SK-N-SH (cell line): ENCODE results near the gene SLC17A7. TPM values are rescaled to one million over a fixed set of nuclear protein-coding genes. Genes with fewer than 3 reads are reported as not detected.

Source experiments
- CTCF ChIA-PET: fragments of 300-600, 350-600 bp; formaldehyde crosslinking; extraction: SDS; loops from one replicate; lab custom pipeline; 2021; lab: Yijun Ruan, JAX
- POLR2A ChIA-PET: fragments of 350-600 bp; sonication (Branson Sonifier 250); formaldehyde crosslinking; extraction: SDS; loops from one replicate; lab custom pipeline; 2020; ENCODE audit warnings: antibody characterized with exemption, inconsistent platforms; lab: Yijun Ruan, JAX
- DNase-seq: peaks from one replicate; pipeline ENCODE4 v3.0.0; 2012
- H2AFZ ChIP-seq: fragments of 200-600 bp; sonication (generic); 2 replicates; pipeline ENCODE4 v1.8.1; 2016; ENCODE audit warnings: antibody characterized with exemption, mild to moderate bottlenecking, low read depth
- H3F3A ChIP-seq: fragments of 200-600 bp; sonication (generic); replicated peaks from 2 replicates; pipeline ENCODE3; 2016; ENCODE audit warnings: antibody characterized with exemption, mild to moderate bottlenecking; ENCODE audit not compliant: insufficient read depth
- H3K27ac ChIP-seq, 2 experiments: fragments of 200-500 bp in 1 of 2; fragments of 200-600 bp in 1 of 2; sonication (Bioruptor generic) in 1 of 2; sonication (generic), shearing (Covaris generic) in 1 of 2; 2 replicates each; pipeline versions ENCODE4 v1.5.1 to v1.6.1; 2014 to 2016; ENCODE audit warnings: low read depth in 2 of 2, inconsistent platforms in 1 of 2, low read length in 1 of 2, mild to moderate bottlenecking in 1 of 2, mixed read lengths in 1 of 2
- H3K27me3 ChIP-seq: fragments of 200-600 bp; sonication (generic), shearing (Covaris generic); 2 replicates; pipeline ENCODE4 v1.6.1; 2016; ENCODE audit warnings: mixed run types; ENCODE audit not compliant: insufficient read depth
- H3K36me3 ChIP-seq, 2 experiments: fragments of 200-500 bp in 1 of 2; fragments of 200-600 bp in 1 of 2; sonication (Bioruptor generic) in 1 of 2; sonication (generic) in 1 of 2; replicated peaks in 1 of 2; 2 replicates each; pipeline versions ENCODE3 to v1.5.1; 2014 to 2016; ENCODE audit warnings: low read length in 1 of 2, mild to moderate bottlenecking in 1 of 2; ENCODE audit not compliant: insufficient read depth in 2 of 2, control insufficient read depth in 1 of 2
- H3K4me1 ChIP-seq, 2 experiments: fragments of 200-500 bp in 1 of 2; fragments of 200-600 bp in 1 of 2; sonication (Bioruptor generic) in 1 of 2; sonication (generic), shearing (Covaris generic) in 1 of 2; 2 replicates each; pipeline versions ENCODE4 v1.5.1 to v1.6.1; 2014 to 2016; ENCODE audit warnings: low read depth in 1 of 2, low read length in 1 of 2, mixed run types in 1 of 2; ENCODE audit not compliant: insufficient read depth in 2 of 2, control insufficient read depth in 1 of 2
- H3K4me2 ChIP-seq: fragments of 200-600 bp; sonication (generic), shearing (Covaris generic); 2 replicates; pipeline ENCODE4 v1.6.1; 2017; ENCODE audit warnings: mixed run types
- H3K4me3 ChIP-seq, 2 experiments: fragments of 200-500 bp in 1 of 2; fragments of 200-600 bp in 1 of 2; sonication (Bioruptor generic) in 1 of 2; sonication (generic), shearing (Covaris generic) in 1 of 2; 2 replicates each; pipeline versions ENCODE4 v1.5.1 to v1.8.1; 2014 to 2016; ENCODE audit warnings: low read depth in 2 of 2, inconsistent platforms in 1 of 2, low read length in 1 of 2, mild to moderate bottlenecking in 1 of 2, mixed read lengths in 1 of 2, moderate library complexity in 1 of 2
- H3K79me2 ChIP-seq: fragments of 200-600 bp; sonication (generic); 2 replicates; pipeline ENCODE4 v1.8.1; 2017; ENCODE audit warnings: mild to moderate bottlenecking; ENCODE audit not compliant: insufficient read depth
- H3K9ac ChIP-seq: fragments of 200-600 bp; sonication (generic); 2 replicates; pipeline ENCODE4 v1.6.1; 2017; ENCODE audit warnings: mixed run types
- H3K9me2 ChIP-seq: fragments of 200-600 bp; sonication (generic); 2 replicates; pipeline ENCODE4 v1.6.1; 2017; ENCODE audit warnings: mixed run types
- H3K9me3 ChIP-seq: fragments of 200-600 bp; sonication (generic); 2 replicates; pipeline ENCODE4 v1.6.1; 2017; ENCODE audit warnings: mixed run types, mild to moderate bottlenecking, moderate library complexity
- H4K20me1 ChIP-seq: fragments of 200-600 bp; sonication (generic); 2 replicates; pipeline ENCODE4 v1.6.1; 2017; ENCODE audit warnings: mild to moderate bottlenecking, mixed run types; ENCODE audit not compliant: insufficient read depth
- CHD2 ChIP-seq: fragments of 150-350 bp; IDR thresholded peaks from 2 replicates; pipeline ENCODE4 v1.6.1; 2018; ENCODE audit warnings: low read length; ENCODE audit not compliant: partially characterized antibody
- ELF1 ChIP-seq: IDR thresholded peaks from 2 replicates; pipeline ENCODE4 v1.4.0; 2012
- EP300 ChIP-seq, 2 experiments: IDR thresholded peaks; 2 replicates each; pipeline versions ENCODE4 v1.4.0 to v1.6.1; 2012; ENCODE audit warnings: borderline replicate concordance in 1 of 2, low read depth in 1 of 2, low read length in 1 of 2
- FOSL2 ChIP-seq: IDR thresholded peaks from 2 replicates; pipeline ENCODE4 v1.4.0; 2012; ENCODE audit warnings: low read depth, mild to moderate bottlenecking, moderate library complexity, borderline replicate concordance
- GATA2 ChIP-seq: sonication (generic); formaldehyde crosslinking; IDR thresholded peaks from 2 replicates; pipeline ENCODE4 v1.5.0; 2020; ENCODE audit warnings: mild to moderate bottlenecking, missing genetic modification reagents
- JUND ChIP-seq: IDR thresholded peaks from 2 replicates; pipeline ENCODE4 v1.4.0; 2012
- MAX ChIP-seq: IDR thresholded peaks from 2 replicates; pipeline ENCODE4 v1.4.0; 2012; ENCODE audit warnings: low read depth
- NFIC ChIP-seq: IDR thresholded peaks from 2 replicates; pipeline ENCODE4 v1.4.0; 2012; ENCODE audit warnings: borderline replicate concordance
- POLR2AphosphoS5 ChIP-seq: IDR thresholded peaks from 2 replicates; pipeline ENCODE4 v1.6.1; 2012; ENCODE audit warnings: low read depth, low read length
- RAD21 ChIP-seq: IDR thresholded peaks from 2 replicates; pipeline ENCODE4 v1.6.1; 2012; ENCODE audit warnings: mild to moderate bottlenecking, low read length
- RCOR1 ChIP-seq: fragments of 150-350 bp; IDR thresholded peaks from 2 replicates; pipeline ENCODE4 v1.6.1; 2017; ENCODE audit warnings: antibody characterized with exemption, low read length
- RFX5 ChIP-seq: IDR thresholded peaks from 2 replicates; pipeline ENCODE4 v1.6.1; 2012; ENCODE audit warnings: mild to moderate bottlenecking, improper control_type of control experiment, low read length
- SMC3 ChIP-seq: IDR thresholded peaks from 2 replicates; pipeline ENCODE4 v1.6.1; 2012; ENCODE audit warnings: low read depth, low read length, improper control_type of control experiment
- TAF1 ChIP-seq: IDR thresholded peaks from 2 replicates; pipeline ENCODE4 v1.6.1; 2012; ENCODE audit warnings: low read depth, mild to moderate bottlenecking, low read length, moderate library complexity, borderline replicate concordance
- TCF12 ChIP-seq: IDR thresholded peaks from 2 replicates; pipeline ENCODE4 v1.4.0; 2012
- ZBTB33 ChIP-seq: IDR thresholded peaks from 2 replicates; pipeline ENCODE4 v1.4.0; 2012; ENCODE audit warnings: low read depth, borderline replicate concordance
- WGBS: methylation state at CpG from one replicate; pipeline ENCODE4 v1.1.6; 2017; ENCODE audit warnings: low lambda C conversion rate; 5-methylcytosine and 5-hydroxymethylcytosine counted together
- polyA plus RNA-seq, 3 experiments: library from polyadenylated mRNA; depleted of rRNA; stranded (reverse); fragments of >200 nt; gene quantifications; 2 replicates each; pipeline ENCODE4 v1.2.3, GENCODE V29; 2012
- TF ChIP-seq, protein P1 (sequence below): fragments of 150-350 bp; IDR thresholded peaks from 2 replicates; pipeline ENCODE4 v1.6.1; 2017; ENCODE audit warnings: antibody characterized with exemption, low read length, low read depth, borderline replicate concordance
- TF ChIP-seq, protein P2 (sequence below): IDR thresholded peaks from 2 replicates; pipeline ENCODE4 v1.4.0; 2012; ENCODE audit warnings: low read depth, borderline replicate concordance
- TF ChIP-seq, protein P3 (sequence below): fragments of 200-600 bp; sonication (generic); IDR thresholded peaks from 2 replicates; pipeline ENCODE4 v1.6.1; 2017; ENCODE audit warnings: antibody characterized with exemption, mild to moderate bottlenecking, moderate library complexity
- TF ChIP-seq, protein P4 (sequence below): IDR thresholded peaks from 2 replicates; pipeline ENCODE4 v1.6.1; 2012; ENCODE audit warnings: mild to moderate bottlenecking, low read depth, low read length, moderate library complexity

Gene SLC17A7
- polyA plus RNA-seq, 1 of the 3 experiments (the other 2 are of a cell fraction) = 0.59 TPM

GRCh38 chr19:49432141-49433073 is 8.9 kb downstream of the SLC17A7 start:
- Histone ChIP-seq H3K27ac (no peak overlapping the region), H3K79me2 (no peaks in the 10 kb centered on the region), H3K4me1 (peaks cover 0 to 13% of the 10 kb centered on the region in 2 experiments; a peak in 1 of 4 replicates), H2AFZ (no peak overlapping the region), H3K36me3 (no peaks in the 10 kb centered on the region), H3K9me2 (no peaks in the 10 kb centered on the region), H3K9me3 (no peaks in the 10 kb centered on the region), H3K4me3 (no peak overlapping the region), H3K9ac (no peak overlapping the region), H3K27me3 (peaks cover 95% of the 10 kb centered on the region), H3F3A (peaks cover 9% of the 10 kb centered on the region), H3K4me2 (no peak overlapping the region), H4K20me1 (no peaks in the 10 kb centered on the region)
- no peak for DNase-seq
- no peak for TF ChIP-seq CHD2
- TF ChIP-seq POLR2AphosphoS5 = no peak
- TF ChIP-seq NFIC = no peak
- TF ChIP-seq, protein P1, sequence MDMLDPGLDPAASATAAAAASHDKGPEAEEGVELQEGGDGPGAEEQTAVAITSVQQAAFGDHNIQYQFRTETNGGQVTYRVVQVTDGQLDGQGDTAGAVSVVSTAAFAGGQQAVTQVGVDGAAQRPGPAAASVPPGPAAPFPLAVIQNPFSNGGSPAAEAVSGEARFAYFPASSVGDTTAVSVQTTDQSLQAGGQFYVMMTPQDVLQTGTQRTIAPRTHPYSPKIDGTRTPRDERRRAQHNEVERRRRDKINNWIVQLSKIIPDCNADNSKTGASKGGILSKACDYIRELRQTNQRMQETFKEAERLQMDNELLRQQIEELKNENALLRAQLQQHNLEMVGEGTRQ = no peak
- TF ChIP-seq FOSL2 = no peak
- TF ChIP-seq, protein P2, sequence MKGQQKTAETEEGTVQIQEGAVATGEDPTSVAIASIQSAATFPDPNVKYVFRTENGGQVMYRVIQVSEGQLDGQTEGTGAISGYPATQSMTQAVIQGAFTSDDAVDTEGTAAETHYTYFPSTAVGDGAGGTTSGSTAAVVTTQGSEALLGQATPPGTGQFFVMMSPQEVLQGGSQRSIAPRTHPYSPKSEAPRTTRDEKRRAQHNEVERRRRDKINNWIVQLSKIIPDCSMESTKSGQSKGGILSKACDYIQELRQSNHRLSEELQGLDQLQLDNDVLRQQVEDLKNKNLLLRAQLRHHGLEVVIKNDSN = no peak
- no peak for TF ChIP-seq RCOR1
- TF ChIP-seq TCF12 = no peak
- TF ChIP-seq, protein P3, sequence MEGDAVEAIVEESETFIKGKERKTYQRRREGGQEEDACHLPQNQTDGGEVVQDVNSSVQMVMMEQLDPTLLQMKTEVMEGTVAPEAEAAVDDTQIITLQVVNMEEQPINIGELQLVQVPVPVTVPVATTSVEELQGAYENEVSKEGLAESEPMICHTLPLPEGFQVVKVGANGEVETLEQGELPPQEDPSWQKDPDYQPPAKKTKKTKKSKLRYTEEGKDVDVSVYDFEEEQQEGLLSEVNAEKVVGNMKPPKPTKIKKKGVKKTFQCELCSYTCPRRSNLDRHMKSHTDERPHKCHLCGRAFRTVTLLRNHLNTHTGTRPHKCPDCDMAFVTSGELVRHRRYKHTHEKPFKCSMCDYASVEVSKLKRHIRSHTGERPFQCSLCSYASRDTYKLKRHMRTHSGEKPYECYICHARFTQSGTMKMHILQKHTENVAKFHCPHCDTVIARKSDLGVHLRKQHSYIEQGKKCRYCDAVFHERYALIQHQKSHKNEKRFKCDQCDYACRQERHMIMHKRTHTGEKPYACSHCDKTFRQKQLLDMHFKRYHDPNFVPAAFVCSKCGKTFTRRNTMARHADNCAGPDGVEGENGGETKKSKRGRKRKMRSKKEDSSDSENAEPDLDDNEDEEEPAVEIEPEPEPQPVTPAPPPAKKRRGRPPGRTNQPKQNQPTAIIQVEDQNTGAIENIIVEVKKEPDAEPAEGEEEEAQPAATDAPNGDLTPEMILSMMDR = no peak
- no peak for TF ChIP-seq SMC3
- TF ChIP-seq, protein P4, sequence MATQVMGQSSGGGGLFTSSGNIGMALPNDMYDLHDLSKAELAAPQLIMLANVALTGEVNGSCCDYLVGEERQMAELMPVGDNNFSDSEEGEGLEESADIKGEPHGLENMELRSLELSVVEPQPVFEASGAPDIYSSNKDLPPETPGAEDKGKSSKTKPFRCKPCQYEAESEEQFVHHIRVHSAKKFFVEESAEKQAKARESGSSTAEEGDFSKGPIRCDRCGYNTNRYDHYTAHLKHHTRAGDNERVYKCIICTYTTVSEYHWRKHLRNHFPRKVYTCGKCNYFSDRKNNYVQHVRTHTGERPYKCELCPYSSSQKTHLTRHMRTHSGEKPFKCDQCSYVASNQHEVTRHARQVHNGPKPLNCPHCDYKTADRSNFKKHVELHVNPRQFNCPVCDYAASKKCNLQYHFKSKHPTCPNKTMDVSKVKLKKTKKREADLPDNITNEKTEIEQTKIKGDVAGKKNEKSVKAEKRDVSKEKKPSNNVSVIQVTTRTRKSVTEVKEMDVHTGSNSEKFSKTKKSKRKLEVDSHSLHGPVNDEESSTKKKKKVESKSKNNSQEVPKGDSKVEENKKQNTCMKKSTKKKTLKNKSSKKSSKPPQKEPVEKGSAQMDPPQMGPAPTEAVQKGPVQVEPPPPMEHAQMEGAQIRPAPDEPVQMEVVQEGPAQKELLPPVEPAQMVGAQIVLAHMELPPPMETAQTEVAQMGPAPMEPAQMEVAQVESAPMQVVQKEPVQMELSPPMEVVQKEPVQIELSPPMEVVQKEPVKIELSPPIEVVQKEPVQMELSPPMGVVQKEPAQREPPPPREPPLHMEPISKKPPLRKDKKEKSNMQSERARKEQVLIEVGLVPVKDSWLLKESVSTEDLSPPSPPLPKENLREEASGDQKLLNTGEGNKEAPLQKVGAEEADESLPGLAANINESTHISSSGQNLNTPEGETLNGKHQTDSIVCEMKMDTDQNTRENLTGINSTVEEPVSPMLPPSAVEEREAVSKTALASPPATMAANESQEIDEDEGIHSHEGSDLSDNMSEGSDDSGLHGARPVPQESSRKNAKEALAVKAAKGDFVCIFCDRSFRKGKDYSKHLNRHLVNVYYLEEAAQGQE = no peak
- no peak for TF ChIP-seq EP300 (IDR thresholded peaks at IDR 0.05; ENCODE audit: borderline replicate concordance in 1 of 2, low read depth in 1 of 2, low read length in 1 of 2)
- TF ChIP-seq JUND = no peak
- TF ChIP-seq ZBTB33 = no peak
- no peak for TF ChIP-seq GATA2 (CRISPR knock-in tag)
- TF ChIP-seq ELF1 = no peak
- no peak for TF ChIP-seq RFX5
- TF ChIP-seq TAF1 = no peak
- no peak for TF ChIP-seq MAX
- no peak for TF ChIP-seq RAD21
- POLR2A ChIA-PET = no interaction called here
- CTCF ChIA-PET = interaction anchor here (1.2 to 3.7 kb wide), 2 partner anchors 10 to 41 kb away, joined by 11 to 15 read pairs; no protein-coding TSS in a partner anchor
- 33% methylated on average over 35 of the region's 63 CpGs for WGBS
